Right kidney (tissue), 1 donor: Measurements from ENCODE around the gene MPO.
A peak's percentile ranks its signal among the peaks of the same experiment; 100 is the strongest.

Experiments used
- DNase-seq: peaks from one replicate; pipeline ENCODE4 v3.0.0-alpha.2; 2016

The MPO gene

GRCh38 chr17:58278661-58279015, 2.1 kb downstream of the MPO start:
- no peak for DNase-seq

- peak; percentile 9 for DNase-seq
Observed at GRCh38 chr17:58277802-58278595, 2.7 kb downstream of the MPO start.

GRCh38 chr17:58277107-58277801, 3.5 kb downstream of the MPO start:
- no peak for DNase-seq

GRCh38 chr17:58276423-58276822, 4.3 kb downstream of the MPO start:
- DNase-seq = no peak

GRCh38 chr17:58275417-58275816, 5.3 kb downstream of the MPO start:
- no peak for DNase-seq

- DNase-seq = no peak
Observed at GRCh38 chr17:58273453-58274104, 7.2 kb downstream of the MPO start.

- DNase-seq = no peak
Observed at GRCh38 chr17:58272367-58273280, 8.1 kb downstream of the MPO start.

- no peak for DNase-seq
Observed at GRCh38 chr17:58271216-58271931, 9.4 kb downstream of the MPO start.

GRCh38 chr17:58270476-58271215, 10.1 kb downstream of the MPO start:
- no peak for DNase-seq

- no peak for DNase-seq
Observed at GRCh38 chr17:58269557-58270291, 11.0 kb downstream of the MPO start.

GRCh38 chr17:58268774-58269556, 11.8 kb downstream of the MPO start:
- DNase-seq = no peak

- DNase-seq = no peak
Observed at GRCh38 chr17:58268326-58268725, 12.4 kb downstream of the MPO start.

- no peak for DNase-seq
Observed at GRCh38 chr17:58267347-58268324, 13.1 kb downstream of the MPO start.

GRCh38 chr17:58265902-58266875, 14.5 kb downstream of the MPO start:
- no peak for DNase-seq

GRCh38 chr17:58265271-58265670, 15.5 kb downstream of the MPO start:
- DNase-seq = no peak

- no peak for DNase-seq
Observed at GRCh38 chr17:58264407-58265103, 16.2 kb downstream of the MPO start.
